ENCODE data around the gene PAPPA.

Gene PAPPA

GRCh38 chr9:116153765-116154333 is at the start of gene PAPPA:
TSS of gene PAPPA (plus strand) at chr9:116153791. CDS start at chr9:116154173, 382 bp downstream.
- DNase-seq (ENCODE audit: low read depth in 2 of 2, low spot score in 1 of 2) = no peak

GRCh38 chr9:116103976-116104820 is 49.4 kb upstream of the PAPPA start:
- DNase-seq (ENCODE audit: low read depth in 2 of 2, low spot score in 1 of 2) = no peak

- DNase-seq (ENCODE audit: low read depth in 2 of 2, low spot score in 1 of 2) = no peak
These were observed 41.4 kb upstream of the PAPPA start for GRCh38 chr9:116112236-116112635.

GRCh38 chr9:116115761-116116353 is 37.7 kb upstream of the PAPPA start:
- no peak for DNase-seq (ENCODE audit: low read depth in 2 of 2, low spot score in 1 of 2)

GRCh38 chr9:116116393-116116792 is 37.2 kb upstream of the PAPPA start:
- DNase-seq (ENCODE audit: low read depth in 2 of 2, low spot score in 1 of 2) = no peak

- DNase-seq (ENCODE audit: low read depth in 2 of 2, low spot score in 1 of 2) = no peak
These were observed 30.4 kb upstream of the PAPPA start for GRCh38 chr9:116123171-116123570.

- DNase-seq (ENCODE audit: low read depth in 2 of 2, low spot score in 1 of 2) = no peak
These were observed 29.0 kb upstream of the PAPPA start for GRCh38 chr9:116124472-116125040.

- DNase-seq (ENCODE audit: low read depth in 2 of 2, low spot score in 1 of 2) = no peak
These were observed 20.4 kb upstream of the PAPPA start for GRCh38 chr9:116133163-116133562.

- no peak for DNase-seq (ENCODE audit: low read depth in 2 of 2, low spot score in 1 of 2)
These were observed 18.6 kb upstream of the PAPPA start for GRCh38 chr9:116134975-116135374.

GRCh38 chr9:116137010-116137409 is 16.6 kb upstream of the PAPPA start:
- no peak for DNase-seq (ENCODE audit: low read depth in 2 of 2, low spot score in 1 of 2)

GRCh38 chr9:116137581-116137980 is 16.0 kb upstream of the PAPPA start:
- no peak for DNase-seq (ENCODE audit: low read depth in 2 of 2, low spot score in 1 of 2)

GRCh38 chr9:116141864-116142561 is 11.6 kb upstream of the PAPPA start:
- DNase-seq (ENCODE audit: low read depth in 2 of 2, low spot score in 1 of 2) = no peak

- no peak for DNase-seq (ENCODE audit: low read depth in 2 of 2, low spot score in 1 of 2)
These were observed 10.7 kb upstream of the PAPPA start for GRCh38 chr9:116142706-116143492.

- no peak for DNase-seq (ENCODE audit: low read depth in 2 of 2, low spot score in 1 of 2)
These were observed 9.6 kb upstream of the PAPPA start for GRCh38 chr9:116144038-116144437.

- no peak for DNase-seq (ENCODE audit: low read depth in 2 of 2, low spot score in 1 of 2)
These were observed 9.0 kb upstream of the PAPPA start for GRCh38 chr9:116144555-116144954.

- no peak for DNase-seq (ENCODE audit: low read depth in 2 of 2, low spot score in 1 of 2)
These were observed 8.6 kb upstream of the PAPPA start for GRCh38 chr9:116145036-116145435.

GRCh38 chr9:116147821-116148220 is 5.8 kb upstream of the PAPPA start:
- no peak for DNase-seq (ENCODE audit: low read depth in 2 of 2, low spot score in 1 of 2)

- DNase-seq (ENCODE audit: low read depth in 2 of 2, low spot score in 1 of 2) = no peak
These were observed 3.7 kb upstream of the PAPPA start for GRCh38 chr9:116149844-116150243.

- no peak for DNase-seq (ENCODE audit: low read depth in 2 of 2, low spot score in 1 of 2)
These were observed 2.4 kb upstream of the PAPPA start for GRCh38 chr9:116151199-116151598.

GRCh38 chr9:116151966-116152381 is 1.6 kb upstream of the PAPPA start:
- no peak for DNase-seq (ENCODE audit: low read depth in 2 of 2, low spot score in 1 of 2)

- no peak for DNase-seq (ENCODE audit: low read depth in 2 of 2, low spot score in 1 of 2)
These were observed 1.2 kb upstream of the PAPPA start for GRCh38 chr9:116152390-116152789.
